ENCODE data around the gene CAPNS2.

Gene CAPNS2

DNA sequence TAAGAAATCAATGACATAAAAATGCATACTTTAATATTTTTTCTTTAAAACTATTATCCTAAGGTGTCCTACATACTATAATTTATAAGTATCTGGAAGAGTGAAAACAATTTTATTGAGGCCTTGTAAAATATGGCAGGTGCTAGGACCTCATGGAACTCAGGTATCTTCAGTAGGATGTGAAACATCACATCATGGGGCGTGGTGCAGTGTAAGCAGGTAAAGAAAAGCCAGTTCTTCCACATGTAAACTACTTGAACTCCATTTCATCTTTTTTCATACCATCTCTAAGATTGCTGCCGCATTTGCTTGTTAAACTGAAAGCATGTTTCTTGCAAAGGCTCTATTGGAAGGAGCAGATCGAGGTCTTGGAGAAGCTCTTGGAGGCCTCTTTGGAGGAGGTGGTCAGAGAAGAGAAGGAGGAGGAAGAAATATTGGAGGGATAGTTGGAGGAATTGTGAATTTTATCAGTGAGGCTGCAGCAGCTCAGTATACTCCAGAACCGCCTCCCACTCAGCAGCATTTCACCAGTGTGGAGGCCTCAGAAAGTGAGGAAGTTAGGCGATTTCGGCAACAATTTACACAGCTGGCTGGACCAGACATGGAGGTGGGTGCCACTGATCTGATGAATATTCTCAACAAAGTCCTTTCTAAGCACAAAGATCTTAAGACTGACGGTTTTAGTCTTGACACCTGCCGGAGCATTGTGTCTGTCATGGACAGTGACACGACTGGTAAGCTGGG is at the start of gene CAPNS2:
Gene CAPNS2 (plus strand): TSS at position 253 of the 744 bp plus-strand sequence. CDS start 73 bp downstream, at position 326.
- TF ChIP-seq Cebpa-rat (IDR thresholded peaks at IDR 0.05): no peak
- Histone ChIP-seq H3K27ac (no peak within 1 kb of the TSS), H3K4me3 (no peak within 1 kb of the TSS), H3K4me2 (no peak within 1 kb of the TSS), H3K36me3 (no peaks in the 10 kb centered on the region), H3K9me3 (no peaks in the 10 kb centered on the region), H3K9ac (no peak within 1 kb of the TSS), H3K4me1 (peaks cover 11% of the 10 kb centered on the region), H3K27me3 (no peaks in the 10 kb centered on the region), H4K20me1 (no peaks in the 10 kb centered on the region)

DNA sequence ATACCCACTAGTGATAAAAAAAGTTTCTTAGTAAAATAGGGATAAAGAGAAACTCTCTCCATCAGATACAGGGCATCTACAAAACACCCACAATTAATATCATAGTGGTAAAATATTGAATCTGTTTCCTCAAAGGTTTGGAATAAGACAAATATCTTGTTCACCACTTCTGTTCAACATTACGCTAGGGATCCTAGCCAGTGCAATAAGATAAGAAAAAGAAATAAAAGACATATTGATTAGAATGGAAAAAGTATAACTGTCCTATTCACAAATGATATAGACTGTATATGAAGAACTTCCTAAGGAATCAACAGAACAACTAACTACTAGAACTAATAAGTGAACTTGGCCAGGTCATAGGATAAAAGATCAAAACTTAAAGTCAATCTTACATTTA is 44.7 kb upstream of the CAPNS2 start:
- no peak for TF ChIP-seq Cebpa-rat (IDR thresholded peaks at IDR 0.05)
- no peak overlapping the region for H3K4me3 ChIP-seq

DNA sequence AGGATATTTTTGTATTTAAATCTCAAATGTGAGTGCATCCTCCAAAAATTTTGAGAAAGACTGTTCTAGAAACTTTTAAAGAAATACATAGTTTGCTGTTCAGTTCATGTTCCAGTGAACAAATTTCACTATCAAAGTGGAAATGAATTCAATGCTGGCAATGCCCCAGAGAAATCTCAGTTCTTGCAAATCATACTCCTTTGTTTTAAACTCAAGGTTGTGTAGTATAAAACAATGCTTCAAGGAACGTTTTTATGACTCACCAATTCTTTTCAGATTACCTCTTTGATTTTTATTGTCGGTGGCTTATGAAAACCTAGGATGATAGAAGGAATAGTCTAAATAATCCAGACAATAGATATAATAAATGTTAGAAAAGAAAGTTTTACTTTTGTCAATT is 40.0 kb upstream of the CAPNS2 start:
- no peak overlapping the region for H3K9ac ChIP-seq
- no peaks in the 10 kb centered on the region for H3K36me3 ChIP-seq
- H3K4me3 ChIP-seq: no peak overlapping the region
- no peak for TF ChIP-seq Cebpa-rat (IDR thresholded peaks at IDR 0.05)
- H3K27ac ChIP-seq: no peak overlapping the region
- H3K9me3 ChIP-seq: peaks cover 3% of the 10 kb centered on the region; the same call in 1 of the 2 replicates
- no peak overlapping the region for H3K4me2 ChIP-seq
- no peaks in the 10 kb centered on the region for H4K20me1 ChIP-seq
- H3K27me3 ChIP-seq: no peaks in the 10 kb centered on the region
- H3K4me1 ChIP-seq: no peaks in the 10 kb centered on the region

More for the DNA sequence above, 44.7 kb upstream of the CAPNS2 start:
- Histone ChIP-seq H3K9ac (no peak overlapping the region), H3K4me1 (no peaks in the 10 kb centered on the region), H4K20me1 (no peaks in the 10 kb centered on the region), H3K4me2 (no peak overlapping the region), H3K27ac (no peak overlapping the region), H3K36me3 (no peaks in the 10 kb centered on the region), H3K27me3 (no peaks in the 10 kb centered on the region), H3K9me3 (peaks cover 3% of the 10 kb centered on the region; the same call in 1 of the 2 replicates)

DNA sequence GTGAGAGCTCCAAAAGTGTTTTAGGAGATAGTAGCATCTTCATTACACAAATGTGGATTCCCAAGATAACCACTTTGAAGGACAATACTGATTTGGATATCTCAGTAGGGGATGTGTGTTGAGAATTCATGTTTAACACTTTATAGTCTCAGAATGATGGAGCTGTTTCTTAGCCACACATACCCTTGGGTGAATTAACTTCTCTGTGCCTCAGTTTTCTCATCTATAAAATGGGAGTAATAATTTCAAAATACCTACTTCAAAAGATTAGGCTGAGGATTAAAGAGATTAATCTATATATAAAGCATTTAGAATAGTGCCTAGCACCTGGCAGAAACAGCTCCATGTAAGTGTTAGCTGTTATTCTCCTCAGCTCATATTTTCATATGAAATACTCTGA is 38.6 kb upstream of the CAPNS2 start:
- H3K36me3 ChIP-seq: no peaks in the 10 kb centered on the region
- no peak for TF ChIP-seq Cebpa-rat (IDR thresholded peaks at IDR 0.05)
- no peaks in the 10 kb centered on the region for H4K20me1 ChIP-seq
- H3K27ac ChIP-seq: no peak overlapping the region
- H3K4me1 ChIP-seq: no peaks in the 10 kb centered on the region
- H3K9ac ChIP-seq: no peak overlapping the region
- H3K4me2 ChIP-seq: no peak overlapping the region
- H3K4me3 ChIP-seq: no peak overlapping the region
- no peaks in the 10 kb centered on the region for H3K27me3 ChIP-seq
- H3K9me3 ChIP-seq: no peaks in the 10 kb centered on the region

DNA sequence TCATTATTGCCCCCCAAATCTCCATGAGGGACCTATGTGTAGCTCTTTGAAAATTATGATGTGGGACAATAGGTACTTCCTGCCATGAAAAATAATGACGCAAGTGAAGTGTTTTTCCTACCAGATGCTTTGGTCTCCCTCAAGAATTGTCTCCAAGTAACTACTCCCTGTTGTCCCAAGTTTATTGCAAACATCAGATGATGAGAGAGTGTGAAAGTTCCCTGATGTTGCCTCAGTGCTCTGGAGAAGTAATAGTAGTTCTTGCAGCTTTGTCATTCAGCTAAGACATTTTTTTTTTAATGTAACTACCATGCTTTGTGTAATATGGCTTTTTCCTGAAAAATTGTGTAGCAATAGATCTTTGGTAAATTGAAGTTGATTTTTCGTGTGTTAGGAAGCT is 37.5 kb upstream of the CAPNS2 start:
- H3K27ac ChIP-seq: no peak overlapping the region
- no peak overlapping the region for H3K4me2 ChIP-seq
- TF ChIP-seq Cebpa-rat (IDR thresholded peaks at IDR 0.05): no peak
- no peaks in the 10 kb centered on the region for H3K9me3 ChIP-seq
- no peaks in the 10 kb centered on the region for H3K36me3 ChIP-seq
- H3K4me1 ChIP-seq: no peaks in the 10 kb centered on the region
- no peaks in the 10 kb centered on the region for H4K20me1 ChIP-seq
- H3K27me3 ChIP-seq: no peaks in the 10 kb centered on the region
- H3K4me3 ChIP-seq: no peak overlapping the region
- H3K9ac ChIP-seq: no peak overlapping the region

DNA sequence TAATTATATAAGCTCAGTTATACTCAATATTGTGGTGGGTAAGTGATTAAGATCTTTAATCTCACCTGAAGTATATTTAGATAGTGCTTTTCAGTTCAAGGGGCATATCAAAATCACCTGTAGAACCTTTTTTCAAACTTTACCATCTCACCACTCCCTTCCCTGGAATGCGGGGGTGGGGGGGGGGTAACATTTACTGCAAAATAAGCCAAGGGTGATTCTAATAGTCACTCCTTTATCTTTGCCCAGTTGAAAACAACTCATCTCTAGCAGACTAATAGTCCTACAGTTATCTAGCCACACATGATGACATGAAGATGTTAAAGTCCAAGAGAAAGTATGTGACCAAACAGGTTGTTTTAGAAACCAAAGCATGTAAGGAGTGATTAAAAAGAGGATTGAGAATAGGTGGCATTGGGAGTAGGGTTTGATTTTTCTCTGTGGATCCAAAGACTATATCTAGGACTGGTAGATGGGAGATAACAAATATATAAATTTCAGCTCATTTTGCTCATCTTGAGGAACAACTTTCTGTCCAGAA is 36.1 kb upstream of the CAPNS2 start:
- no peak overlapping the region for H3K27ac ChIP-seq
- no peak overlapping the region for H3K4me2 ChIP-seq
- H4K20me1 ChIP-seq: no peaks in the 10 kb centered on the region
- no peaks in the 10 kb centered on the region for H3K27me3 ChIP-seq
- no peaks in the 10 kb centered on the region for H3K4me1 ChIP-seq
- H3K9me3 ChIP-seq: no peaks in the 10 kb centered on the region
- H3K36me3 ChIP-seq: no peaks in the 10 kb centered on the region
- no peak overlapping the region for H3K9ac ChIP-seq
- H3K4me3 ChIP-seq: no peak overlapping the region
- TF ChIP-seq Cebpa-rat (IDR thresholded peaks at IDR 0.05): no peak

DNA sequence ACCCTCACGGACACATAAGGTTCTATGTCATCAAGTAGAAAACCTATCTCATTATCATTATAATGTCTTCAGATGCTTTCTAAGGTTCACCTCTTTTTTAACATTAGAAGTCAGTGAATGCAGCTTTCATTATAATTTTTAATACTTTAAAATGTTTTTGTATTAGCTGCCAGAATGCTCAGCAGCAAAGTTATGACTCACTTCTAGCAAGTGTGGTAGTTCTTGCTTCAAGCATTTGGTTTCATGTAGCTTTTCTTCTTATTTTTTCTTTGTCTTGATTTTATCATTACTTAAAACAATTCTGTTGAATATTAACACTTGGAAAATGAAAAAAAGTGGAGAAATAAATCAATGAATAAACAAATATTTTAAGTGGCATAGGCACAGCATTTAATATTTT is 34.3 kb upstream of the CAPNS2 start:
- H3K36me3 ChIP-seq: no peaks in the 10 kb centered on the region
- no peaks in the 10 kb centered on the region for H4K20me1 ChIP-seq
- no peak overlapping the region for H3K9ac ChIP-seq
- H3K27me3 ChIP-seq: no peaks in the 10 kb centered on the region
- TF ChIP-seq Cebpa-rat (IDR thresholded peaks at IDR 0.05): no peak
- no peaks in the 10 kb centered on the region for H3K9me3 ChIP-seq
- peaks cover 8% of the 10 kb centered on the region for H3K4me1 ChIP-seq
- no peak overlapping the region for H3K4me3 ChIP-seq
- H3K27ac ChIP-seq: no peak overlapping the region
- no peak overlapping the region for H3K4me2 ChIP-seq

DNA sequence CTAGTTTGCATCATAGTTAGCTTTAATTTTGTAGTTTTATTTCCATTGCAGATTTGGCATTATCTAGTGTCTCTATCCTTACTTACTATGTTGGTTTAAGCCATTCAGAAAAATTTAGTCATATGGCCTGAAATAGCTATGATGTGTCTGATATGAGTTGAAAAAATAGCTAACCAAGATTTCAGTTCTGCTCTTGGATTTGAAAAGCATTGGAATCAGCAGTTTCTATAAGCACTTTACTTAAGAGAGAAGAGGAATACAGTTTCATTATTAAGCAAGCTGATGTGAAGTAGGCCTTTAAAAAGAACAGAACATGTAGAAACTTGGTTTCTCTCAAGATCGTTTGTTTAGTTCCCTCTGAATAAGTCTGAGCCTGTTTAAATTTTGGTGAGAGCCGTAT is 31.7 kb upstream of the CAPNS2 start:
- no peak for TF ChIP-seq Cebpa-rat (IDR thresholded peaks at IDR 0.05)
- Histone ChIP-seq H3K36me3 (no peaks in the 10 kb centered on the region), H3K4me2 (no peak overlapping the region), H3K27ac (no peak overlapping the region), H3K9me3 (no peaks in the 10 kb centered on the region), H4K20me1 (no peaks in the 10 kb centered on the region), H3K27me3 (no peaks in the 10 kb centered on the region), H3K9ac (no peak overlapping the region), H3K4me1 (peaks cover 12% of the 10 kb centered on the region), H3K4me3 (no peak overlapping the region)

DNA sequence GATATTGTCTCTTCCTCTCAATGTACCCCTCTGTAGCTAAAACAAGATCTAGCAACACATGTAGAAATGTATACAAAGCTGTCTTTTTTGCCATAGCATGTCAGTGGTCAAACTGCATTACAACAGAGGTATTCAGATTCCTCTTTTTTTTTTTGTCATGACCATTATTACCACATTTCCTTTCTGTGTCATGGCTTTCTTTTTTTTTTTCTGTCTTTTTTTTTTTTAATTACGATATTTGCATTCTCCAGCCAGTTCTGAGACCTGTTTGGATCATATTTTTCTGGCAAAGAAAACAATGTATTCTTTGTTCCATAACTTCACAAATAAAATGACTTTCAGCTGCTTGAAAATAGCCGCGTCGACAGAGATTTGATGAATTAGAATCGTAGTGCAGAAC is 27.4 kb upstream of the CAPNS2 start:
- Histone ChIP-seq H3K9ac (no peak overlapping the region), H3K27me3 (no peaks in the 10 kb centered on the region), H4K20me1 (no peaks in the 10 kb centered on the region), H3K4me2 (no peak overlapping the region), H3K4me1 (peaks cover 12% of the 10 kb centered on the region), H3K36me3 (no peaks in the 10 kb centered on the region), H3K27ac (no peak overlapping the region), H3K4me3 (no peak overlapping the region), H3K9me3 (no peaks in the 10 kb centered on the region)
- no peak for TF ChIP-seq Cebpa-rat (IDR thresholded peaks at IDR 0.05)

DNA sequence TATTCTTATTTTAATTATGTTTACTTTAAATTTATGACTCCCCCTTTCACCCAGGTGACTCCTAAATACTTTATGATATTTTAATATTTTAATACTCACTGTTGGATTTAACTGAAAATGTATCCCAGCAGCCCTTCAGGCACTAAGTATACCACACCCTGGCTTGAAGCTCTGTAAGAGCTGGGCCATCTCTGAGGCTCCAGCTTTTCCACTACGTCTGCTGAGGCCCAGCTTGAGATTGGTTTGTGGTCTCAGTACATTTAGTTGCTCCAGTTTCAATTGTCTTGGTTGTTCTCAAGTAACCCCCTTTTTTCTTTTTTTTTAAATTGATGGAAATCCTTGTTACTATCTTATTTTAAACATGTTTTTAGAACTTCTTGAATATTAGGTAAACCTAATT is 27.0 kb upstream of the CAPNS2 start:
- Histone ChIP-seq H3K4me1 (peaks cover 12% of the 10 kb centered on the region), H3K9me3 (no peaks in the 10 kb centered on the region), H3K27ac (no peak overlapping the region), H3K36me3 (no peaks in the 10 kb centered on the region), H3K4me3 (no peak overlapping the region), H3K9ac (no peak overlapping the region), H3K27me3 (no peaks in the 10 kb centered on the region), H4K20me1 (no peaks in the 10 kb centered on the region), H3K4me2 (no peak overlapping the region)
- no peak for TF ChIP-seq Cebpa-rat (IDR thresholded peaks at IDR 0.05)
